ENCODE results near the gene HMX1.

Gene HMX1

GRCh38 chr4:8891646-8892555 is 20.3 kb upstream of the HMX1 start:
- DNase-seq, result no peak

GRCh38 chr4:8891255-8891645 is 19.6 kb upstream of the HMX1 start:
- DNase-seq, result no peak

- DNase-seq, result no peak
Observed at GRCh38 chr4:8888856-8889255, 17.2 kb upstream of the HMX1 start.

GRCh38 chr4:8886612-8887406 is 15.2 kb upstream of the HMX1 start:
- DNase-seq, result no peak

- DNase-seq, result no peak
Observed at GRCh38 chr4:8882239-8882638, 10.6 kb upstream of the HMX1 start.

GRCh38 chr4:8880851-8881250 is 9.2 kb upstream of the HMX1 start:
- no peak for DNase-seq

- no peak for DNase-seq
Observed at GRCh38 chr4:8879574-8879973, 7.9 kb upstream of the HMX1 start.

- DNase-seq, result no peak
Observed at GRCh38 chr4:8878421-8878820, 6.8 kb upstream of the HMX1 start.

- no peak for DNase-seq
Observed at GRCh38 chr4:8877780-8878040, 6.1 kb upstream of the HMX1 start.

- no peak for DNase-seq
Observed at GRCh38 chr4:8876982-8877779, 5.5 kb upstream of the HMX1 start.

GRCh38 chr4:8874896-8875680 is 3.4 kb upstream of the HMX1 start:
- DNase-seq, result no peak

GRCh38 chr4:8874003-8874895 is 2.6 kb upstream of the HMX1 start:
- DNase-seq, result no peak

- DNase-seq, result no peak
Observed at GRCh38 chr4:8872402-8873291, 1.0 kb upstream of the HMX1 start.

- no peak for DNase-seq
Observed at GRCh38 chr4:8870647-8871416, 807 bp downstream of the HMX1 start.

GRCh38 chr4:8869898-8870646 is 1.6 kb downstream of the HMX1 start:
- no peak for DNase-seq

- no peak for DNase-seq
Observed at GRCh38 chr4:8869002-8869897, 2.4 kb downstream of the HMX1 start.

GRCh38 chr4:8868321-8869001 is 3.2 kb downstream of the HMX1 start:
- DNase-seq, result no peak

All from activated CD4-positive, alpha-beta T cell treated with anti-CD3 and anti-CD28 coated beads for 48 hours (primary cell).